Thyroid gland (tissue), 4 donors: ENCODE measurements around the gene KRTAP5-8.

Source experiments
- POLR2A ChIP-seq, 2 donors: fragments of 450-650 bp; IDR thresholded peaks; one replicate each; pipeline ENCODE4 v1.6.1; 2017; ENCODE audit warnings: antibody characterized with exemption in 2 of 2, mild to moderate bottlenecking in 2 of 2, moderate library complexity in 1 of 2
- TF ChIP-seq, protein P1 (sequence below), 6 experiments: fragments of 200-600 bp in 3 of 6; fragments of 450-650 bp in 3 of 6; sonication (generic) in 3 of 6; IDR thresholded peaks; one replicate each; pipeline ENCODE4 v1.5.1; 2016 to 2019; ENCODE audit warnings: antibody characterized with exemption in 6 of 6, mild to moderate bottlenecking in 2 of 6, inconsistent platforms in 1 of 6, moderate library complexity in 1 of 6

DNA sequence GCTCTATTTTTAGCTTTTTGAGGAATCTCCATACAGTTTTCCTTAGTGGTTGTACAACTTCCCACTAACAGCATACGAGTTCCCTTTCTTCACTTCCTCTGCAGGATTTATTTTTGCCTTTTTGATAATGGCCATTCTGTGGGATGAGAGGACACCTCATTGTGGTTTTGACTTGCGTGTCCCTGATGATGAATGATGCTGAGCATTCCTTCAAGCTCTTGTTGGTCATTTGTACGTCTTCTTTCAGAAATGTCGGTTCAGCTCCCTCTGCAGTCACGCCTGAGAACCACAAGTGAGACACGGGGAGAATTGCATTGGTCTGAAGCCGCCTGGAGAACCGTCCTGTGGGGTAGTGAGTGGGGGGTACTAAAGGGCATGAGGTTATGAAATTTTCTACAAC lies 25.6 kb downstream of the KRTAP5-8 start:
- TF ChIP-seq, protein P1, sequence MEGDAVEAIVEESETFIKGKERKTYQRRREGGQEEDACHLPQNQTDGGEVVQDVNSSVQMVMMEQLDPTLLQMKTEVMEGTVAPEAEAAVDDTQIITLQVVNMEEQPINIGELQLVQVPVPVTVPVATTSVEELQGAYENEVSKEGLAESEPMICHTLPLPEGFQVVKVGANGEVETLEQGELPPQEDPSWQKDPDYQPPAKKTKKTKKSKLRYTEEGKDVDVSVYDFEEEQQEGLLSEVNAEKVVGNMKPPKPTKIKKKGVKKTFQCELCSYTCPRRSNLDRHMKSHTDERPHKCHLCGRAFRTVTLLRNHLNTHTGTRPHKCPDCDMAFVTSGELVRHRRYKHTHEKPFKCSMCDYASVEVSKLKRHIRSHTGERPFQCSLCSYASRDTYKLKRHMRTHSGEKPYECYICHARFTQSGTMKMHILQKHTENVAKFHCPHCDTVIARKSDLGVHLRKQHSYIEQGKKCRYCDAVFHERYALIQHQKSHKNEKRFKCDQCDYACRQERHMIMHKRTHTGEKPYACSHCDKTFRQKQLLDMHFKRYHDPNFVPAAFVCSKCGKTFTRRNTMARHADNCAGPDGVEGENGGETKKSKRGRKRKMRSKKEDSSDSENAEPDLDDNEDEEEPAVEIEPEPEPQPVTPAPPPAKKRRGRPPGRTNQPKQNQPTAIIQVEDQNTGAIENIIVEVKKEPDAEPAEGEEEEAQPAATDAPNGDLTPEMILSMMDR (IDR thresholded peaks at IDR 0.05), result peak in 2 of 6 experiments; percentile 33 to 34
- TF ChIP-seq POLR2A (IDR thresholded peaks at IDR 0.05), result no peak
